ENCODE measurements around the gene LRRTM4. TPM values are rescaled to one million over a fixed set of nuclear protein-coding genes. Genes with fewer than 3 reads are reported as not detected.

Gene LRRTM4
- total RNA-seq, 1 experiment from 2014 or later = 12.0 TPM

GRCh38 chr2:77121518-77121917 is 400.7 kb downstream of the LRRTM4 start:
- Histone ChIP-seq H3K9me3 (ENCODE audit: control insufficient read depth, low read depth, low read length) (no peaks in the 10 kb centered on the region), H3K23ac (ENCODE audit: insufficient read length, low read depth, low read length) (no peak overlapping the region), H2BK120ac (ENCODE audit: low read depth, low read length, poor library complexity, severe bottlenecking) (no peak overlapping the region), H3K4me1 (ENCODE audit: insufficient read depth, low read length) (no peaks in the 10 kb centered on the region), H4K5ac (ENCODE audit: insufficient read length, low read depth, low read length) (no peak overlapping the region), H3K27ac (ENCODE audit: insufficient read length, low read depth, low read length) (no peak overlapping the region), H2BK12ac (ENCODE audit: insufficient read length, low read depth, low read length) (no peak overlapping the region), H2BK5ac (ENCODE audit: insufficient read length, low read length) (no peak overlapping the region), H3K56ac (ENCODE audit: insufficient read length, low read depth, low read length) (no peak overlapping the region), H4K8ac (replicated peaks; ENCODE audit: insufficient read length, low read depth, low read length) (no peak overlapping the region), H3T11ph (ENCODE audit: low read length) (no peak overlapping the region), H3K79me2 (ENCODE audit: insufficient read depth, low read length) (no peaks in the 10 kb centered on the region), H2AK5ac (ENCODE audit: insufficient read length, low read length) (no peak overlapping the region), H3K4me2 (ENCODE audit: insufficient read depth, insufficient read length, low read length) (no peak overlapping the region), H2AFZ (ENCODE audit: low read length) (no peak overlapping the region), H3K4ac (ENCODE audit: low read depth, low read length) (no peak overlapping the region), H4K91ac (ENCODE audit: insufficient read length, low read depth, low read length) (no peak overlapping the region), H3K27me3 (ENCODE audit: insufficient read depth, low read length) (no peaks in the 10 kb centered on the region), H4K20me1 (ENCODE audit: control insufficient read depth, insufficient read depth, insufficient read length) (no peaks in the 10 kb centered on the region), H3K79me1 (ENCODE audit: insufficient read depth, low read depth, low read length, poor library complexity, severe bottlenecking) (no peaks in the 10 kb centered on the region), H3K18ac (ENCODE audit: insufficient read length, low read depth, low read length) (no peak overlapping the region), H2BK15ac (ENCODE audit: low read depth, low read length) (no peak overlapping the region), H3K14ac (ENCODE audit: insufficient read depth, low read length) (no peak overlapping the region), H3K23me2 (ENCODE audit: insufficient read length, low read depth, low read length, poor library complexity, severe bottlenecking) (no peaks in the 10 kb centered on the region), H3K9ac (ENCODE audit: extremely low read depth, insufficient read length, low read length) (no peak overlapping the region), H2BK20ac (ENCODE audit: low read depth, low read length, poor library complexity, severe bottlenecking) (no peak overlapping the region)
- no peaks in the 10 kb centered on the region for H3K9me3 Mint-ChIP-seq
- WGBS (ENCODE audit: extremely low coverage, insufficient read length, low lambda C conversion rate) = no CpG with 5 or more reads among the region's 3 CpGs
- H3K27me3 Mint-ChIP-seq (ENCODE audit: low read depth) = no peaks in the 10 kb centered on the region
- no peak for TF ChIP-seq CTCF (conservative IDR thresholded peaks at IDR 0.05)
- H3K4me1 Mint-ChIP-seq = no peaks in the 10 kb centered on the region
- no peak overlapping the region for H3K4me3 Mint-ChIP-seq
- H3K27ac Mint-ChIP-seq = no peak overlapping the region
- no peak for DNase-seq
- H3K36me3 Mint-ChIP-seq (ENCODE audit: insufficient read depth in 1 of 3, low read depth in 3 of 3) = no peaks in the 10 kb centered on the region; a peak in 1 of 7 replicates
